ENCODE results near the gene OLFML2B.

OLFML2B gene

DNA sequence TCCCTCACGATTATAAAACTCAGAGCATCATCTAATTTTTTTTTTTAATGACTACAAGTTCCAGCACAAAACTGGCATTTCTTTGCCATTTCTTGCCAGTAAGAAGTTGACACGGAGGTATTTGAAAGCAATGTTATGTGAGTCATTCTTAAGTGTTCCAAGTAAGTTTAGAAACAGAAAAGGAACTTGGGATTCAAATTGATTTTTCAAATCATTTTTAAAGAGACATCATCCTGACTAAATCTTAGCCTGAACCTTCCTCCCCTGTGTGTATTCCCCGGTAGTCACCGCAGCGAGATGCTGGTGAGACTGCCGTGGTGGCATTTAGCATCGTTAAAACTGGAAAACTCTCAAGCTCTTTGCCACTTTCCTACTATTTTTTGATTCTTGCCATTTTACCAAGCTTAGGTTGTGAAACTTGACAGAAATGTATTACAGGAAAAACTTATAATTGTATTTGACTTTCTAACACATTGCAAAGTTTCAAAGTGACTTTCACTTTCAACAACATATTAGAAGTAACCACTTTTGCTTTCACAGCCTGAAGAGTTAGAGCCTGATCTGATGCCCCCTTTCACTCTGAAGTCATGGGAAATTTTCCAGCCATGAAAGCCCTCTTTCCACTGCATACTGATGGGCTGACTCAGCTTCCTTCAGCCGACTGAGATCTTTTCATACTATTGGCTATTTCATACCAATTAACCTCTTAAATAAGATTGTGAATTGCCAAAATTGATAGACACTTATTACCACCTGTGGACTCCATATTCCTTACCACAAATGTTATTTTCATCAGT, 61.4 kb downstream of the OLFML2B start:
- POLR2A ChIA-PET = no interaction called here
- no peak overlapping the region for H3K27ac ChIP-seq (ENCODE audit: extremely low read depth, low read depth, low read length)

DNA sequence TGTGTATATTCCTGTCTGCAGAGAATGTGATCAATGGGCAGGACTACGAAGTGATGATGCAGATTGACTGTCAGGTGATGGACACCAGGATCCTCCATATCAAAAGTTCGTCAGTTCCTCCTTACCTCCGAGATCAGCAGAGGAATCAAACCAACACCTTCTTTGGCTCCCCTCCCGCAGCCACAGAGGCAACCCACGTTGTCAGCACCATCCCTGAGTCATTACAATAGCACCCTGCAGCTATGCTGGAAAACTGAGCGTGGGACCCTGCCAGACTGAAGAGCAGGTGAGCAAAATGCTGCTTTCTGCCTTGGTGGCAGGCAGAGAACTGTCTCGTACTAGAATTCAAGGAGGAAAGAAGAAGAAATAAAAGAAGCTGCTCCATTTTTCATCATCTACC, 65.2 kb downstream of the OLFML2B start:
- Histone ChIP-seq H3K36me3 (ENCODE audit: control insufficient read depth in 2 of 2, insufficient read depth in 1 of 2, low read length in 2 of 2) (peaks cover 0 to 14% of the 10 kb centered on the region in 2 experiments; a peak in 1 of 3 replicates), H3K9me3 (ENCODE audit: control insufficient read depth, insufficient read depth, low read depth, low read length) (no peaks in the 10 kb centered on the region), H3K4me1 (ENCODE audit: control insufficient read depth, insufficient read depth, low read length) (no peaks in the 10 kb centered on the region), H3K27ac (ENCODE audit: extremely low read depth, low read depth, low read length) (no peak overlapping the region), H3K4me3 (ENCODE audit: low read depth, low read length) (no peak overlapping the region)
- ChIA-PET CTCF (interaction anchor here (1.0 to 1.6 kb wide), 2 partner anchors 28 to 40 kb away, joined by 3 read pairs; no protein-coding TSS in a partner anchor), POLR2A (no interaction called here)
- TF ChIP-seq HOXD13 (CRISPR knock-in tag; IDR thresholded peaks at IDR 0.05; ENCODE audit: borderline replicate concordance) (no peak), PRDM1 (tag by site-specific recombination; IDR thresholded peaks at IDR 0.05) (no peak), GLIS2 (tag by site-specific recombination; IDR thresholded peaks at IDR 0.05) (no peak), ZNF274 (IDR thresholded peaks at IDR 0.05; ENCODE audit: low read length) (no peak), ZNF274 (tag by site-specific recombination; IDR thresholded peaks at IDR 0.05; ENCODE audit: borderline replicate concordance) (no peak), EGR2 (tag by site-specific recombination; IDR thresholded peaks at IDR 0.05; ENCODE audit: low read depth) (no peak), ZFHX2 (tag by site-specific recombination; conservative IDR thresholded peaks at IDR 0.05) (no peak), TCF7L2 (IDR thresholded peaks at IDR 0.05; ENCODE audit: borderline replicate concordance, low read depth, low read length) (no peak), SETDB1 (IDR thresholded peaks at IDR 0.05; ENCODE audit: insufficient read length, low read length) (no peak), ZNF324 (tag by site-specific recombination; IDR thresholded peaks at IDR 0.05) (no peak), ZBTB7A (tag by site-specific recombination; IDR thresholded peaks at IDR 0.05; ENCODE audit: low read depth) (no peak), SP7 (tag by site-specific recombination; IDR thresholded peaks at IDR 0.05) (no peak), BCL11B (tag by site-specific recombination; IDR thresholded peaks at IDR 0.05; ENCODE audit: low read depth) (no peak)
- TF ChIP-seq, protein P1, sequence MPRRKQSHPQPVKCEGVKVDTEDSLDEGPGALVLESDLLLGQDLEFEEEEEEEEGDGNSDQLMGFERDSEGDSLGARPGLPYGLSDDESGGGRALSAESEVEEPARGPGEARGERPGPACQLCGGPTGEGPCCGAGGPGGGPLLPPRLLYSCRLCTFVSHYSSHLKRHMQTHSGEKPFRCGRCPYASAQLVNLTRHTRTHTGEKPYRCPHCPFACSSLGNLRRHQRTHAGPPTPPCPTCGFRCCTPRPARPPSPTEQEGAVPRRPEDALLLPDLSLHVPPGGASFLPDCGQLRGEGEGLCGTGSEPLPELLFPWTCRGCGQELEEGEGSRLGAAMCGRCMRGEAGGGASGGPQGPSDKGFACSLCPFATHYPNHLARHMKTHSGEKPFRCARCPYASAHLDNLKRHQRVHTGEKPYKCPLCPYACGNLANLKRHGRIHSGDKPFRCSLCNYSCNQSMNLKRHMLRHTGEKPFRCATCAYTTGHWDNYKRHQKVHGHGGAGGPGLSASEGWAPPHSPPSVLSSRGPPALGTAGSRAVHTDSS (tag by site-specific recombination; IDR thresholded peaks at IDR 0.05) = no peak
- TF ChIP-seq, protein P2, sequence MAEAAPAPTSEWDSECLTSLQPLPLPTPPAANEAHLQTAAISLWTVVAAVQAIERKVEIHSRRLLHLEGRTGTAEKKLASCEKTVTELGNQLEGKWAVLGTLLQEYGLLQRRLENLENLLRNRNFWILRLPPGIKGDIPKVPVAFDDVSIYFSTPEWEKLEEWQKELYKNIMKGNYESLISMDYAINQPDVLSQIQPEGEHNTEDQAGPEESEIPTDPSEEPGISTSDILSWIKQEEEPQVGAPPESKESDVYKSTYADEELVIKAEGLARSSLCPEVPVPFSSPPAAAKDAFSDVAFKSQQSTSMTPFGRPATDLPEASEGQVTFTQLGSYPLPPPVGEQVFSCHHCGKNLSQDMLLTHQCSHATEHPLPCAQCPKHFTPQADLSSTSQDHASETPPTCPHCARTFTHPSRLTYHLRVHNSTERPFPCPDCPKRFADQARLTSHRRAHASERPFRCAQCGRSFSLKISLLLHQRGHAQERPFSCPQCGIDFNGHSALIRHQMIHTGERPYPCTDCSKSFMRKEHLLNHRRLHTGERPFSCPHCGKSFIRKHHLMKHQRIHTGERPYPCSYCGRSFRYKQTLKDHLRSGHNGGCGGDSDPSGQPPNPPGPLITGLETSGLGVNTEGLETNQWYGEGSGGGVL (tag by site-specific recombination; IDR thresholded peaks at IDR 0.05) = no peak
- TF ChIP-seq, protein P3, sequence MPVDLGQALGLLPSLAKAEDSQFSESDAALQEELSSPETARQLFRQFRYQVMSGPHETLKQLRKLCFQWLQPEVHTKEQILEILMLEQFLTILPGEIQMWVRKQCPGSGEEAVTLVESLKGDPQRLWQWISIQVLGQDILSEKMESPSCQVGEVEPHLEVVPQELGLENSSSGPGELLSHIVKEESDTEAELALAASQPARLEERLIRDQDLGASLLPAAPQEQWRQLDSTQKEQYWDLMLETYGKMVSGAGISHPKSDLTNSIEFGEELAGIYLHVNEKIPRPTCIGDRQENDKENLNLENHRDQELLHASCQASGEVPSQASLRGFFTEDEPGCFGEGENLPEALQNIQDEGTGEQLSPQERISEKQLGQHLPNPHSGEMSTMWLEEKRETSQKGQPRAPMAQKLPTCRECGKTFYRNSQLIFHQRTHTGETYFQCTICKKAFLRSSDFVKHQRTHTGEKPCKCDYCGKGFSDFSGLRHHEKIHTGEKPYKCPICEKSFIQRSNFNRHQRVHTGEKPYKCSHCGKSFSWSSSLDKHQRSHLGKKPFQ (tag by site-specific recombination; IDR thresholded peaks at IDR 0.05) = no peak

More for the DNA sequence above, 61.4 kb downstream of the OLFML2B start:
- peaks cover 0 to 14% of the 10 kb centered on the region in 2 experiments; a peak in 1 of 3 replicates for H3K36me3 ChIP-seq (ENCODE audit: control insufficient read depth in 2 of 2, insufficient read depth in 1 of 2, low read length in 2 of 2)
- TF ChIP-seq ZFHX2 (tag by site-specific recombination; conservative IDR thresholded peaks at IDR 0.05) = no peak
- peak; percentile 94 for TF ChIP-seq PRDM1 (tag by site-specific recombination; IDR thresholded peaks at IDR 0.05)
- CTCF ChIA-PET = interaction anchor here (0.6 kb wide), 1 partner anchor 60 kb away, joined by 3 read pairs; no protein-coding TSS in a partner anchor
- H3K9me3 ChIP-seq (ENCODE audit: control insufficient read depth, insufficient read depth, low read depth, low read length) = no peaks in the 10 kb centered on the region
- no peak overlapping the region for H3K4me3 ChIP-seq (ENCODE audit: low read depth, low read length)
- H3K4me1 ChIP-seq (ENCODE audit: control insufficient read depth, insufficient read depth, low read length) = no peaks in the 10 kb centered on the region; the same call in 1 of the 2 replicates

Data from HEK293 (cell line).